ENCODE results near the gene THY1. TPM values are rescaled to one million over a fixed set of nuclear protein-coding genes. Genes with fewer than 3 reads are reported as not detected.
"Not testable (repeated sequence)": the region's sequence is repeated elsewhere in the genome, so short reads cannot be mapped to it uniquely, and the experiment has no call there.

THY1 gene
- 100 to 1,000 TPM; 101 to 234 (median 128) TPM for polyA plus RNA-seq (ENCODE audit: insufficient read length in 10 of 10)
- long read RNA-seq, donor 1, transcript THY1-210 (1 exons, 2,427 nt), result minor isoform, 9 of 39 reads
- long read RNA-seq, donor 1, transcript THY1-201 (4 exons, 3,556 nt), result major isoform, 30 of 39 reads
- long read RNA-seq, donor 1, partial matches to known transcripts, result 0 of 39 reads
- long read RNA-seq, donor 1, other reads (novel, unspliced or antisense), result 0 of 39 reads
- long read RNA-seq, donor 2, transcript THY1-201 (4 exons, 3,556 nt), result major isoform, 21 of 24 reads
- long read RNA-seq, donor 2, partial matches to known transcripts, result 0 of 24 reads
- long read RNA-seq, donor 2, other reads (novel, unspliced or antisense), result 0 of 24 reads
- long read RNA-seq, donor 3, result 0 reads
- long read RNA-seq, donor 4, transcript THY1-201 (4 exons, 3,556 nt), result major isoform, 42 of 43 reads
- long read RNA-seq, donor 4, partial matches to known transcripts, result 0 of 43 reads
- long read RNA-seq, donor 4, other reads (novel, unspliced or antisense), result 0 of 43 reads
- long read RNA-seq, donor 5, transcript THY1-210 (1 exons, 2,427 nt), result minor isoform, 16 of 190 reads
- long read RNA-seq, donor 5, transcript THY1-201 (4 exons, 3,556 nt), result major isoform, 70 of 190 reads
- long read RNA-seq, donor 5, partial matches to known transcripts, result 102 of 190 reads
- long read RNA-seq, donor 5, other reads (novel, unspliced or antisense), result 0 of 190 reads
- long read RNA-seq, donor 6, transcript THY1-201 (4 exons, 3,556 nt), result major isoform, 63 of 75 reads
- long read RNA-seq, donor 6, transcript THY1-210 (1 exons, 2,427 nt), result minor isoform, 6 of 75 reads
- long read RNA-seq, donor 6, partial matches to known transcripts, result 6 of 75 reads
- long read RNA-seq, donor 6, other reads (novel, unspliced or antisense), result 0 of 75 reads
- long read RNA-seq, donor 7, transcript THY1-201 (4 exons, 3,556 nt), result major isoform, 39 of 41 reads
- long read RNA-seq, donor 7, partial matches to known transcripts, result 0 of 41 reads
- long read RNA-seq, donor 7, other reads (novel, unspliced or antisense), result 0 of 41 reads
- long read RNA-seq, donor 8, transcript THY1-201 (4 exons, 3,556 nt), result major isoform, 40 of 55 reads
- long read RNA-seq, donor 8, transcript THY1-210 (1 exons, 2,427 nt), result minor isoform, 7 of 55 reads
- long read RNA-seq, donor 8, partial matches to known transcripts, result 6 of 55 reads
- long read RNA-seq, donor 8, other reads (novel, unspliced or antisense), result 0 of 55 reads
- long read RNA-seq, donor 9, transcript THY1-201 (4 exons, 3,556 nt), result major isoform, 8 of 10 reads
- long read RNA-seq, donor 9, partial matches to known transcripts, result 0 of 10 reads
- long read RNA-seq, donor 9, other reads (novel, unspliced or antisense), result 0 of 10 reads

GRCh38 chr11:119422809-119423508 is at the start of gene THY1:
TSS of gene THY1 (minus strand) at chr11:119423172. CDS start at chr11:119420905, 2,267 bp downstream.
- DNase-seq, result peak in 2 of 3 donors; percentile 83 to 93

- no peak for DNase-seq
These were observed 49.3 kb upstream of the THY1 start for GRCh38 chr11:119472186-119472855.

- no peak for DNase-seq
These were observed 48.4 kb upstream of the THY1 start for GRCh38 chr11:119471329-119471728.

- peak; percentile 52 to 79 (median 73) for DNase-seq
These were observed 47.6 kb upstream of the THY1 start for GRCh38 chr11:119470317-119471291.

GRCh38 chr11:119469506-119469905 is 46.5 kb upstream of the THY1 start:
- DNase-seq, result no peak

GRCh38 chr11:119468511-119468910 is 45.5 kb upstream of the THY1 start:
- DNase-seq, result no peak

- DNase-seq, result peak in 2 of 3 donors; percentile 49 to 82
These were observed 38.4 kb upstream of the THY1 start for GRCh38 chr11:119461229-119461963.

- DNase-seq, result peak; percentile 89 to 95 (median 92)
These were observed 37.6 kb upstream of the THY1 start for GRCh38 chr11:119460582-119460981.

- DNase-seq, result no peak
These were observed 37.1 kb upstream of the THY1 start for GRCh38 chr11:119460097-119460496.

- peak in 1 of 3 donors; percentile 31 for DNase-seq
These were observed 36.5 kb upstream of the THY1 start for GRCh38 chr11:119459293-119459976.

GRCh38 chr11:119455708-119456107 is 32.7 kb upstream of the THY1 start:
- DNase-seq, result not testable (repeated sequence)

GRCh38 chr11:119455241-119455640 is 32.3 kb upstream of the THY1 start:
- DNase-seq, result not testable (repeated sequence)

GRCh38 chr11:119453881-119454280 is 30.9 kb upstream of the THY1 start:
- no peak for DNase-seq

GRCh38 chr11:119450590-119451326 is 27.8 kb upstream of the THY1 start:
- no peak for DNase-seq

GRCh38 chr11:119449498-119449897 is 26.5 kb upstream of the THY1 start:
- DNase-seq, result no peak

- no peak for DNase-seq
These were observed 25.4 kb upstream of the THY1 start for GRCh38 chr11:119448380-119448779.
